DOHH2 (cell line): ENCODE data around the gene PPFIA1.

Source experiments
- H3F3A ChIP-seq: fragments of 200-600 bp; sonication (generic), shearing (Covaris generic); 2 replicates; pipeline ENCODE4 v1.6.0; 2016; ENCODE audit warnings: antibody characterized with exemption, mild to moderate bottlenecking; ENCODE audit not compliant: control insufficient read depth, insufficient read depth
- H3K27ac ChIP-seq: fragments of 200-600 bp; sonication (generic); 2 replicates; pipeline ENCODE4 v1.5.1; 2014; ENCODE audit warnings: low read depth, mild to moderate bottlenecking, low read length, moderate library complexity
- H3K27me3 ChIP-seq: fragments of 200-600 bp; sonication (generic); 2 replicates; pipeline ENCODE4 v1.6.1; 2014; ENCODE audit warnings: mild to moderate bottlenecking, low read length, mixed read lengths; ENCODE audit not compliant: control insufficient read depth
- H3K36me3 ChIP-seq: fragments of 200-600 bp; sonication (generic); 2 replicates; pipeline ENCODE4 v1.6.1; 2014; ENCODE audit warnings: mild to moderate bottlenecking, low read length, moderate library complexity, mixed read lengths; ENCODE audit not compliant: control insufficient read depth
- H3K4me1 ChIP-seq: fragments of 200-600 bp; sonication (generic); 2 replicates; pipeline ENCODE4 v1.6.1; 2014; ENCODE audit warnings: mild to moderate bottlenecking, low read length, mixed read lengths; ENCODE audit not compliant: control insufficient read depth
- H3K4me2 ChIP-seq: fragments of 200-600 bp; sonication (generic); 2 replicates; pipeline ENCODE4 v1.6.0; 2014; ENCODE audit warnings: mild to moderate bottlenecking, low read length, moderate library complexity
- H3K4me3 ChIP-seq: fragments of 200-600 bp; sonication (generic); 2 replicates; pipeline ENCODE4 v1.5.1; 2014; ENCODE audit warnings: mild to moderate bottlenecking, low read length, mixed read lengths
- H3K79me2 ChIP-seq: fragments of 200-600 bp; sonication (generic); 2 replicates; pipeline ENCODE4 v1.6.1; 2014; ENCODE audit warnings: mild to moderate bottlenecking, low read length, mixed read lengths; ENCODE audit not compliant: control insufficient read depth
- H3K9me2 ChIP-seq: fragments of 200-600 bp; sonication (generic); replicated peaks from 2 replicates; pipeline ENCODE4 v1.6.1; 2014; ENCODE audit warnings: mild to moderate bottlenecking, low read length, mixed read lengths; ENCODE audit not compliant: control insufficient read depth
- H3K9me3 ChIP-seq: fragments of 200-600 bp; sonication (generic); 2 replicates; pipeline ENCODE4 v1.6.1; 2014; ENCODE audit warnings: antibody characterized with exemption, low read length, mixed read lengths; ENCODE audit not compliant: control insufficient read depth, insufficient read depth
- H4K20me1 ChIP-seq: fragments of 200-600 bp; sonication (generic); 2 replicates; pipeline ENCODE4 v1.6.0; 2014; ENCODE audit warnings: low read depth, mild to moderate bottlenecking, antibody characterized with exemption, low read length, moderate library complexity; ENCODE audit not compliant: control insufficient read depth, insufficient read depth
- CTCF ChIP-seq: fragments of 200-600 bp; sonication (generic); IDR thresholded peaks from one replicate; pipeline ENCODE4 v1.5.1; 2014; ENCODE audit warnings: antibody characterized with exemption, mild to moderate bottlenecking, low read depth, low read length; ENCODE audit not compliant: poor library complexity, severe bottlenecking
- EZH2phosphoT487 ChIP-seq: fragments of 200-600 bp; sonication (generic); IDR thresholded peaks from 2 replicates; pipeline ENCODE4 v1.6.1; 2017; ENCODE audit warnings: borderline replicate concordance, mild to moderate bottlenecking, antibody characterized with exemption, low read length, moderate library complexity, mixed read lengths

Gene PPFIA1

DNA sequence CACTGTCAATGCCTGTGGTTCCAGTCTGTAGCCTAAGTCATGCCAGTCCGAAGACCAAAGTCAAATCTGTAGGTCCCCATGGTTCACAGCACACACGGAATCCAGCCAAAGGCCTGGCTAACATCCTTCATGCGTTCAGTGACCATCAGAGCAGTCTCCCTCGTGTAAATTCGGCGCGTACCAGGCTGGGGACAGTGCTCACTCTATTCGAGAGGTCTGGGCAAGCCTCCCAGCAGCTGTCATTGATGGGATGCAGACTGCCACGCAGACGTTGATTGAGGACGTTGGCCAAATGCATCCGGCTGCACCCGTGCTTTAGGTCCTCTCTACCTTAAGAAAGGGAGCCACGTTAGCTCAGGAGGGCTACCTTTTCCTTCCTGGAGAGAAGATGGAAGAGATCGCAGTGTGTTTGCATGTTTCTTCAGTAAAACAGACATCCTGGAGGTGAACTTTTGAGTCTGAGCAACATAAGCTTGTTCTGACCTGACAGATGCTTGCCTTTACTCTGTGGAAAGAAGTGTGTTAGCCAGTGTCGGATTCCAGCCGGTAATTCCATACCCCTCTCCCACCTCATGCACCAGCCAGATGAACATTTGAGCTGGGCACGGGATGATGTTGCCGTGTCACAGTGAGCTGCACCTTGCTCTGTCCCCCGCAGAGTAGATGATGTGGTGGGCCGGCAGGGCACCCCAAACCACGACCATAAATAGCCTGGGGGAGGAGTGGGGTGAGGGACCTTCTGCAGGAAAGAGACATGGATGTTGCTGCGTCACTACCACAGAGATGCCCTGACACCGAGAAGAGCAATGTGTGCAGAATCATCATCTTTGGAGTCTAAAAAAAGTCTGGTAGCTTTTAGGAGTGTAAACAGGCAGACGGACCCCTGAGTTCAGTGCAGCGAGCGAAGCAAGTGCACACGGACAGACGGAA, 140.1 kb downstream of the PPFIA1 start:
- H4K20me1 ChIP-seq: no peaks in the 10 kb centered on the region; the same call in none of the 2 replicates
- no peak overlapping the region for H3K4me3 ChIP-seq
- no peaks in the 10 kb centered on the region for H3F3A ChIP-seq
- no peak for TF ChIP-seq CTCF
- TF ChIP-seq EZH2phosphoT487: no peak
- no peaks in the 10 kb centered on the region for H3K4me1 ChIP-seq
- H3K4me2 ChIP-seq: no peak overlapping the region
- no peak overlapping the region for H3K27ac ChIP-seq
- H3K27me3 ChIP-seq: peaks cover 42% of the 10 kb centered on the region
- H3K36me3 ChIP-seq: no peaks in the 10 kb centered on the region
- no peaks in the 10 kb centered on the region for H3K79me2 ChIP-seq
- no peaks in the 10 kb centered on the region for H3K9me2 ChIP-seq
- H3K9me3 ChIP-seq: no peaks in the 10 kb centered on the region

GRCh38 chr11:70411713-70412452, 141.4 kb downstream of the PPFIA1 start:
- H4K20me1 ChIP-seq: no peaks in the 10 kb centered on the region; the same call in 1 of the 2 replicates
- no peak for TF ChIP-seq EZH2phosphoT487
- H3F3A ChIP-seq: no peaks in the 10 kb centered on the region
- no peak overlapping the region for H3K4me2 ChIP-seq
- no peaks in the 10 kb centered on the region for H3K9me3 ChIP-seq
- H3K4me3 ChIP-seq: no peak overlapping the region
- no peaks in the 10 kb centered on the region for H3K79me2 ChIP-seq
- H3K27me3 ChIP-seq: peaks cover 39% of the 10 kb centered on the region
- H3K27ac ChIP-seq: no peak overlapping the region
- no peaks in the 10 kb centered on the region for H3K36me3 ChIP-seq
- H3K4me1 ChIP-seq: no peaks in the 10 kb centered on the region
- no peaks in the 10 kb centered on the region for H3K9me2 ChIP-seq

DNA sequence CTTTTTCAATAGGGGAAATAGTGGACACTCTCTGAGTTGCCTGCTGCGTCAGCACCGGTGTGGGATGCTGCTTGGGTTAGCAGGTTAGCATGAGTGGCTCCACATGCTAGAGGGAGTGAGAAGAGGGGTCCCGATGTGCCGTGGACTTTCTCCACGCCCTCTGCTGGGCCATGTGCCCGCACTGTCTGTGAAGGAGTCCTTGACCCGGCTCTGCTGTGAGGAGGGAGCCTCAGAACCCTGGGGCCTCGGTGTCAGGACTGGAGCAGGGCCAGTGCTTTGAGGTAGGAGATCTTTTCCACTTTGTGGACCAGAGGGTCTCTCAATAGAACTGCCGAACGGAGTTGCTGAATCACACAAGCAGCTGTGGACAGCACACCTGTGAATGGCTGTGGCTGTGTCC, 142.7 kb downstream of the PPFIA1 start:
- Histone ChIP-seq H3K36me3 (no peaks in the 10 kb centered on the region), H4K20me1 (no peaks in the 10 kb centered on the region; the same call in 1 of the 2 replicates), H3K27ac (no peak overlapping the region), H3K4me1 (no peaks in the 10 kb centered on the region), H3K9me2 (no peaks in the 10 kb centered on the region), H3K79me2 (no peaks in the 10 kb centered on the region), H3K4me2 (no peak overlapping the region), H3F3A (no peaks in the 10 kb centered on the region), H3K9me3 (no peaks in the 10 kb centered on the region), H3K4me3 (no peak overlapping the region), H3K27me3 (peaks cover 30% of the 10 kb centered on the region)
- no peak for TF ChIP-seq EZH2phosphoT487
- TF ChIP-seq CTCF: no peak
